ENCODE results near the gene CFAP90. TPM values are rescaled to one million over a fixed set of nuclear protein-coding genes. Genes with fewer than 3 reads are reported as not detected.

Gene CFAP90
- total RNA-seq, 1 experiment from 2014 or later: 0.69 TPM

DNA sequence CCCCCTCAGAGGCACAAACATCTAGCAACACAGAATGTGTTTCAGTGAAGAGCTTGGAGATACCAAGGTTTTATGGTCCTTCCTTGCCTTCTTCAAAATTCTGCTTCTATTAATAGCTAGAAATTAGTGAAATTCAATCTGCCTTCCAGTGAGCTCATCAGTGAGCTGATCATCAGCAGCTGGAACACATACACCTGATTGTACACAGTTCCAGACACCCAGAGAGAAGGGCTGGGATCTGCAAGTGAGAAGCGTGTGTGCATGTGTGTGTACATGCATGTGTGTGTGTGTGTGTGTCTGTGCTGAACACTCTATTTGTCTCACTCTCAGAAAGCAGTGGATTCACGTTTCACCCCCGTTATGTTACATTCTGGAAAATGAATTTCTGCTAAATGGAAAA lies 28.5 kb downstream of the CFAP90 start:
- Histone ChIP-seq H3K36me3 (ENCODE audit: control insufficient read depth, insufficient read depth, low read length) (no peaks in the 10 kb centered on the region), H3K27ac (ENCODE audit: low read length) (no peak overlapping the region), H3K4me3 (ENCODE audit: low read depth in 2 of 2, low read length in 2 of 2) (no peak overlapping the region), H3K9me3 (ENCODE audit: control insufficient read depth, insufficient read depth, low read depth, low read length) (no peaks in the 10 kb centered on the region), H3K27me3 (ENCODE audit: control insufficient read depth, insufficient read depth, low read length) (peaks cover 13% of the 10 kb centered on the region), H3K4me1 (ENCODE audit: control insufficient read depth, insufficient read depth, low read length) (no peaks in the 10 kb centered on the region)
- intact Hi-C loops (cut with micrococcal nuclease; ENCODE audit: unreplicated experiment): no loop called here
- BruUV-seq (replicated peaks): no TSS peak
- ChIA-PET CTCF (no interaction called here), POLR2A (no interaction called here)
- ATAC-seq (no peak), DNase-seq (ENCODE audit: low read depth, low spot score) (no peak)
- in situ Hi-C loops (cut with HindIII; ENCODE audit: low pct_unique_long_range_greater_than_20kb, low sequenced_read_pairs): no loop called here
- TF ChIP-seq, protein P1, sequence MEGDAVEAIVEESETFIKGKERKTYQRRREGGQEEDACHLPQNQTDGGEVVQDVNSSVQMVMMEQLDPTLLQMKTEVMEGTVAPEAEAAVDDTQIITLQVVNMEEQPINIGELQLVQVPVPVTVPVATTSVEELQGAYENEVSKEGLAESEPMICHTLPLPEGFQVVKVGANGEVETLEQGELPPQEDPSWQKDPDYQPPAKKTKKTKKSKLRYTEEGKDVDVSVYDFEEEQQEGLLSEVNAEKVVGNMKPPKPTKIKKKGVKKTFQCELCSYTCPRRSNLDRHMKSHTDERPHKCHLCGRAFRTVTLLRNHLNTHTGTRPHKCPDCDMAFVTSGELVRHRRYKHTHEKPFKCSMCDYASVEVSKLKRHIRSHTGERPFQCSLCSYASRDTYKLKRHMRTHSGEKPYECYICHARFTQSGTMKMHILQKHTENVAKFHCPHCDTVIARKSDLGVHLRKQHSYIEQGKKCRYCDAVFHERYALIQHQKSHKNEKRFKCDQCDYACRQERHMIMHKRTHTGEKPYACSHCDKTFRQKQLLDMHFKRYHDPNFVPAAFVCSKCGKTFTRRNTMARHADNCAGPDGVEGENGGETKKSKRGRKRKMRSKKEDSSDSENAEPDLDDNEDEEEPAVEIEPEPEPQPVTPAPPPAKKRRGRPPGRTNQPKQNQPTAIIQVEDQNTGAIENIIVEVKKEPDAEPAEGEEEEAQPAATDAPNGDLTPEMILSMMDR (IDR thresholded peaks at IDR 0.05): no peak
- TF ChIP-seq TCF7L2 (IDR thresholded peaks at IDR 0.05; ENCODE audit: low read depth, low read length): no peak
- TF ChIP-seq, protein P2, sequence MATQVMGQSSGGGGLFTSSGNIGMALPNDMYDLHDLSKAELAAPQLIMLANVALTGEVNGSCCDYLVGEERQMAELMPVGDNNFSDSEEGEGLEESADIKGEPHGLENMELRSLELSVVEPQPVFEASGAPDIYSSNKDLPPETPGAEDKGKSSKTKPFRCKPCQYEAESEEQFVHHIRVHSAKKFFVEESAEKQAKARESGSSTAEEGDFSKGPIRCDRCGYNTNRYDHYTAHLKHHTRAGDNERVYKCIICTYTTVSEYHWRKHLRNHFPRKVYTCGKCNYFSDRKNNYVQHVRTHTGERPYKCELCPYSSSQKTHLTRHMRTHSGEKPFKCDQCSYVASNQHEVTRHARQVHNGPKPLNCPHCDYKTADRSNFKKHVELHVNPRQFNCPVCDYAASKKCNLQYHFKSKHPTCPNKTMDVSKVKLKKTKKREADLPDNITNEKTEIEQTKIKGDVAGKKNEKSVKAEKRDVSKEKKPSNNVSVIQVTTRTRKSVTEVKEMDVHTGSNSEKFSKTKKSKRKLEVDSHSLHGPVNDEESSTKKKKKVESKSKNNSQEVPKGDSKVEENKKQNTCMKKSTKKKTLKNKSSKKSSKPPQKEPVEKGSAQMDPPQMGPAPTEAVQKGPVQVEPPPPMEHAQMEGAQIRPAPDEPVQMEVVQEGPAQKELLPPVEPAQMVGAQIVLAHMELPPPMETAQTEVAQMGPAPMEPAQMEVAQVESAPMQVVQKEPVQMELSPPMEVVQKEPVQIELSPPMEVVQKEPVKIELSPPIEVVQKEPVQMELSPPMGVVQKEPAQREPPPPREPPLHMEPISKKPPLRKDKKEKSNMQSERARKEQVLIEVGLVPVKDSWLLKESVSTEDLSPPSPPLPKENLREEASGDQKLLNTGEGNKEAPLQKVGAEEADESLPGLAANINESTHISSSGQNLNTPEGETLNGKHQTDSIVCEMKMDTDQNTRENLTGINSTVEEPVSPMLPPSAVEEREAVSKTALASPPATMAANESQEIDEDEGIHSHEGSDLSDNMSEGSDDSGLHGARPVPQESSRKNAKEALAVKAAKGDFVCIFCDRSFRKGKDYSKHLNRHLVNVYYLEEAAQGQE (IDR thresholded peaks at IDR 0.05; ENCODE audit: insufficient read depth in 1 of 2, low read depth in 2 of 2, low read length in 1 of 2): no peak

DNA sequence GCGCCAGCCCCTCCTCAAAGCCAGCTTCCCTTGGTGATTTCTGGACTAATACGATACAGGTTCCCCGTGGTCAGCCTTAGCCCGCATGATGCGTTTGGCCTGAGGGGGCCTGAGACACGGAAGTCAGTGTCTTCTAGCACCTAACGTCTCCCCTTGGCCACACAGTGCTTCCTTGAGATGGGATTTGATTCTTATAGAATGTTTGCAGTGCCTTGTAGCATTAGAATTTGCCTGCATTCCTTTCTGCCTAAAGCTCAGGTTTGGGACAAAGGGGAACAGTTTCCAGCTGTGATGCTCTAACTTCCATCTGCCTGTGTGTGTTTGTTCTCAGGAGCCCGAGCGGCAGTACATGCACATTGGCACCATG lies 34.4 kb downstream of the CFAP90 start:
- Histone ChIP-seq H3K4me1 (ENCODE audit: control insufficient read depth, insufficient read depth, low read length) (no peaks in the 10 kb centered on the region), H3K27me3 (ENCODE audit: control insufficient read depth, insufficient read depth, low read length) (peaks cover 11% of the 10 kb centered on the region), H3K27ac (ENCODE audit: low read length) (no peak overlapping the region), H3K36me3 (ENCODE audit: control insufficient read depth, insufficient read depth, low read length) (no peaks in the 10 kb centered on the region), H3K4me3 (ENCODE audit: low read depth in 2 of 2, low read length in 2 of 2) (no peak overlapping the region), H3K9me3 (ENCODE audit: control insufficient read depth, insufficient read depth, low read depth, low read length) (no peaks in the 10 kb centered on the region)
- DNase-seq (ENCODE audit: low read depth, low spot score) (no peak), ATAC-seq (peak; percentile 67)
- TF ChIP-seq TCF7L2 (IDR thresholded peaks at IDR 0.05; ENCODE audit: low read depth, low read length): no peak
- TF ChIP-seq, protein P1 (IDR thresholded peaks at IDR 0.05): no peak; the same call in none of the 2 replicates
- TF ChIP-seq, protein P2 (IDR thresholded peaks at IDR 0.05; ENCODE audit: insufficient read depth in 1 of 2, low read depth in 2 of 2, low read length in 1 of 2): no peak
- no peak for TF ChIP-seq POLR2AphosphoS5 (IDR thresholded peaks at IDR 0.05; ENCODE audit: low read depth, low read length)
- TF ChIP-seq SIN3A (IDR thresholded peaks at IDR 0.05; ENCODE audit: borderline replicate concordance, insufficient read depth, low read depth, low read length): no peak
- ChIA-PET CTCF (interaction anchor here (0.6 kb wide), 1 partner anchor 44 kb away, joined by 3 read pairs; no protein-coding TSS in a partner anchor), POLR2A (no interaction called here)
- no TSS peak for BruUV-seq (replicated peaks)
- in situ Hi-C loops (cut with HindIII; ENCODE audit: low pct_unique_long_range_greater_than_20kb, low sequenced_read_pairs) (no loop called here), intact Hi-C loops (cut with micrococcal nuclease; ENCODE audit: unreplicated experiment) (no loop called here)
